ENCODE data around the gene NF1. TPM values are rescaled to one million over a fixed set of nuclear protein-coding genes. Genes with fewer than 3 reads are reported as not detected.

The NF1 gene
- total RNA-seq, 4 donors from 2014 or later, result 51.9 to 67.8 (median 66.3) TPM

DNA sequence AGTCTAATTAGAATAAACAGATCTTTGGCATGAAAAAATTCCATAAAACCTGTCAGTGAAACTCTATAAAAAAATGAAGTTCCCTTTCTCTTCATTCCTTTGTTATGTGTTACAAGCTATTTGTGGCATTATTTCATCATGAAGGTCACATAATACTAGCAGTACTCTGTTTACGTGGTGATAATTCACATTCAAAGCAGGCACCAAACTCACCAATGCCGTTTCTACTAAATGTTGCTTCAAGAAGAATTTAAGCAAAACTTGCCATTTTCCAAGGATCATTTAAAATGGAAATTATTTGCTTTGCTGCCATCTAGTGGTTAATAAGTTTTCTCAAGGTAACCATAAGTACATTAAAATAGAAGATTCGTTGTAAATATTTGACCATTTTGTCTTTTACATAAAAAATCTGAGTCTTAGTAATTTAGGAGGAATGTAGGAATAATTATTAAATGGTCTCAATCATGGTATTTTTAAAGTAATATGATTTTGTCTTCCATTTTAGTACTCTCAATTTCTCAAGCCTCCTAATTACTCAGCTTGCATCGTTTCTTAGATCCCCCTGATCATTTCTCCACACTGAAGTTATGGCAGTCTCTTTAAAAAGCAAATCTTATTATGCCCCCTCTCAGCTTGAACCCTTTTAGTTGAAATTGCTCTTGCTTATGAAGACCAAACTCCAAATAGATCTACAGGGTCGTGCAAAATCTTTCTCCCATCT lies 121.4 kb downstream of the NF1 start:
- ATAC-seq (ENCODE audit: low FRiP score) (no peak), DNase-seq (ENCODE audit: low spot score) (no peak)
- TF ChIP-seq, protein P1, sequence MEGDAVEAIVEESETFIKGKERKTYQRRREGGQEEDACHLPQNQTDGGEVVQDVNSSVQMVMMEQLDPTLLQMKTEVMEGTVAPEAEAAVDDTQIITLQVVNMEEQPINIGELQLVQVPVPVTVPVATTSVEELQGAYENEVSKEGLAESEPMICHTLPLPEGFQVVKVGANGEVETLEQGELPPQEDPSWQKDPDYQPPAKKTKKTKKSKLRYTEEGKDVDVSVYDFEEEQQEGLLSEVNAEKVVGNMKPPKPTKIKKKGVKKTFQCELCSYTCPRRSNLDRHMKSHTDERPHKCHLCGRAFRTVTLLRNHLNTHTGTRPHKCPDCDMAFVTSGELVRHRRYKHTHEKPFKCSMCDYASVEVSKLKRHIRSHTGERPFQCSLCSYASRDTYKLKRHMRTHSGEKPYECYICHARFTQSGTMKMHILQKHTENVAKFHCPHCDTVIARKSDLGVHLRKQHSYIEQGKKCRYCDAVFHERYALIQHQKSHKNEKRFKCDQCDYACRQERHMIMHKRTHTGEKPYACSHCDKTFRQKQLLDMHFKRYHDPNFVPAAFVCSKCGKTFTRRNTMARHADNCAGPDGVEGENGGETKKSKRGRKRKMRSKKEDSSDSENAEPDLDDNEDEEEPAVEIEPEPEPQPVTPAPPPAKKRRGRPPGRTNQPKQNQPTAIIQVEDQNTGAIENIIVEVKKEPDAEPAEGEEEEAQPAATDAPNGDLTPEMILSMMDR (IDR thresholded peaks at IDR 0.05), result no peak

DNA sequence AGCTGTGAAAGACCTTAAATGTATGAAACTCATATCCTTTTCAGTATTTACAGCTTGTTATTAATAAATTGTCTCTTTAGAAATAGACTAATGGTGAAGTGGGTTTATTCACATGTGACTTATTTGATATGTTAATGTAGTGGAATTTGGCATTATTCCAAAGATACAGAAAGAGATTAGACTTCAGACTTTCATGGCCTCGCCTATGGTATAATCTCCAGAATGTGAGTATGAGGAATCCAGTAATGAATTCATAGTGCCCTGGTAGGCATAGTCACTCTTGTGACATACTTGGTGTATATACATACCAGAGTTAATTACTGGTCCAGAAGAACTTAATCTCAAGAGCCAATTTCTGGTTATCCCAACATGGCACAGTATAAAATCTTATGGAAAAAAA lies 129.6 kb downstream of the NF1 start:
- TF ChIP-seq, protein P1 (IDR thresholded peaks at IDR 0.05), result no peak
- ATAC-seq (ENCODE audit: low FRiP score), result no peak
- DNase-seq (ENCODE audit: low spot score), result no peak

DNA sequence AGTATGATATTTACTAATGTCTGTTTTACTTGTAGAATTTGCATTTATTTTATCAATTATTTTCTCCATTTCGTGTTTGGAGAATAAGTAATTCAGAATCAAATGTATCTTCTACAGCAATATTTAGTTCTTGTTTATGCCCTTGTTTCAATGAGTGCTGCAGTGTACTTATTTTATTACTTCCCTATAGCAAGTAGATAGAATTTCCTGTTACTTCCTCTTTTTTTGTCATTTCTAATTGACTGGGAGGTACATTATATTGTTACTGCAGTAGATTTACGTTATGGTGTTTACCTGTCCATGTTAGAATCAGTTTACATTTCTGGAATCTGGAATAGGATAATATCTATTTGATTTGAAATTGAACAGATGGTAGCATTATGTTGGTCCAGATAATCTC lies 131.1 kb downstream of the NF1 start:
- TF ChIP-seq, protein P1 (IDR thresholded peaks at IDR 0.05), result no peak
- DNase-seq (ENCODE audit: low spot score) (no peak), ATAC-seq (ENCODE audit: low FRiP score) (no peak)

DNA sequence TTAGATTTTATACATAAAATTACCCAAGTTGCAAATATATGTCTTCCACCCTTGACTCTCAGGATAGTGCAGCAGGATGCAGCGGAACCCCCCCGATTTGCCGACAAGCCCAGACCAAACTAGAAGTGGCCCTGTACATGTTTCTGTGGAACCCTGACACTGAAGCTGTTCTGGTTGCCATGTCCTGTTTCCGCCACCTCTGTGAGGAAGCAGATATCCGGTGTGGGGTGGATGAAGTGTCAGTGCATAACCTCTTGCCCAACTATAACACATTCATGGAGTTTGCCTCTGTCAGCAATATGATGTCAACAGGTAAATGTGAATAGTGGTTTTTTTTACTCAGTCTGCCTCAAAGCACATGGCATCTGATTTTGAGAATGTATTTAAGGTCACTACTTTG lies 131.6 kb downstream of the NF1 start:
- DNase-seq (ENCODE audit: low spot score), result no peak
- TF ChIP-seq, protein P1 (IDR thresholded peaks at IDR 0.05), result no peak
- no peak for ATAC-seq (ENCODE audit: low FRiP score)

DNA sequence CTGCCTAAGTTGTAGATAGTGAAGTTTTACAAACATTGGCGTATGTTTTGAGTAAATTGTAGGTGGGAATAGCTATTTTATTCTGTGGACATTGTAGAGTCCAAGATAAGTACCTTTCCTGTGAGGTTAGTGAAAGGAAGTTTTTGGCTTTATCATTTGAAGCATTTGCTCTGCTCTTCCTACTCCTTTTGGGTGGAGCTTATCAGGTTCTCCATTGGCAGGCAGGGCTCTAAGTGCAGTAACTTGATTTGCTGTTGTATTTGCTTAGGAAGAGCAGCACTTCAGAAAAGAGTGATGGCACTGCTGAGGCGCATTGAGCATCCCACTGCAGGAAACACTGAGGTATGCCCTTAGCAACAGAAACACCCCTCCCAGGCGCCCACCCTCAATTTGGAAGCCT lies 132.2 kb downstream of the NF1 start:
- DNase-seq (ENCODE audit: low spot score) (no peak), ATAC-seq (ENCODE audit: low FRiP score) (no peak)
- TF ChIP-seq, protein P1 (IDR thresholded peaks at IDR 0.05), result no peak

DNA sequence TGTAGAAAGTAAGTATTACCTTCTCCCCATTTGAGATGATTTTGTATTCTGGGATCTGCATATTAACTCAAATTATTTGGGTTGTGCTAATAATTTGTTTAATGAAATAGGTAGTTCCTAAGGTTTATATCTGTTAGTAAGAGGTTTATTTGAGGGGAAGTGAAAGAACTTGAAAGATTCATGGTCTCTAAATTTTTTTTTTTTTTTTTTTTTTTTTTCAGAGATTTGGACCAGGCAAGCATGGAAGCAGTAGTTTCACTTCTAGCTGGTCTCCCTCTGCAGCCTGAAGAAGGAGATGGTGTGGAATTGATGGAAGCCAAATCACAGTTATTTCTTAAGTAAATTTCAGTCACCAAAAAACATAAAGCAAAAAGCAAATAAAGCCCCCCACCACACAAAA lies 137.1 kb downstream of the NF1 start:
- no peak for DNase-seq (ENCODE audit: low spot score)
- ATAC-seq (ENCODE audit: low FRiP score), result no peak
- TF ChIP-seq, protein P1 (IDR thresholded peaks at IDR 0.05), result no peak

DNA sequence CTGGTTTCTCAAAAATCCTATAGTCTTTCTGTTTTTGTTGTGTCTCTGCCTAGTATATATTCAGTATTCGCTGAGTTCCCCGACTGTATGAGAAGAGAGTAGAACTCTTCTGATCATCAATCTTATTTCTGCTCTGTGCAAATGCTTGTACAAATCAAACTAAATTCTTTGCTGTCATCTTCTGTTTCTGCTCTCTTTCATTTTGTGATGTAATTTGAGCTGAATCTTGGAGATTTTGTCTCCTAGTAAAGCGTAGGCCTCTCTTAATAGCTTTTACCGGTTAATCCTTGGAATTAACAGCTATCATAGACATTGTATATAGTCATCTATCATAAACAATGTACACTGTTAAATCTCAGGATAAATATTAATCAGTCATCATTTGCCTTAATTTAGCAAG lies 140.3 kb downstream of the NF1 start:
- TF ChIP-seq, protein P1 (IDR thresholded peaks at IDR 0.05), result no peak

More for the DNA sequence above, 140.3 kb downstream of the NF1 start:
- DNase-seq (ENCODE audit: low spot score), result no peak
- no peak for ATAC-seq (ENCODE audit: low FRiP score)
